IPS DF 6.9 (cell line): ENCODE data around the gene LRRC3C.
"Not testable (repeated sequence)": the region's sequence is repeated elsewhere in the genome, so short reads cannot be mapped to it uniquely, and the experiment has no call there.

Experiments
- DNase-seq: peaks from one replicate; pipeline ENCODE4 v3.0.0-alpha.2; 2013; ENCODE audit warnings: low read depth, low spot score
- H3K27ac ChIP-seq: one replicate; pipeline ENCODE4 v1.5.1; 2013; ENCODE audit warnings: low read length, control low read depth
- H3K27me3 ChIP-seq: 2 replicates; pipeline ENCODE4 v1.6.1; 2013; ENCODE audit warnings: mild to moderate bottlenecking, low read length; ENCODE audit not compliant: control insufficient read depth, insufficient read depth
- H3K36me3 ChIP-seq: 2 replicates; pipeline ENCODE4 v1.6.1; 2013; ENCODE audit warnings: low read length; ENCODE audit not compliant: control insufficient read depth, insufficient read depth
- H3K4me1 ChIP-seq: 2 replicates; pipeline ENCODE4 v1.6.1; 2013; ENCODE audit warnings: low read length; ENCODE audit not compliant: control insufficient read depth, insufficient read depth
- H3K4me3 ChIP-seq: 2 replicates; pipeline ENCODE4 v1.5.1; 2013; ENCODE audit warnings: mild to moderate bottlenecking, low read length
- H3K9me3 ChIP-seq: 2 replicates; pipeline ENCODE4 v1.6.1; 2013; ENCODE audit warnings: low read length, inconsistent platforms; ENCODE audit not compliant: control insufficient read depth, insufficient read depth
- WGBS: extraction: QIAGEN DNeasy Blood & Tissue Kit; methylation state at CpG from one replicate; pipeline ENCODE4 v1.1.7; 2013; ENCODE audit warnings: mixed read lengths, missing lambda C conversion rate; ENCODE audit not compliant: insufficient read length, insufficient coverage; 5-methylcytosine and 5-hydroxymethylcytosine counted together

Gene LRRC3C, protein sequence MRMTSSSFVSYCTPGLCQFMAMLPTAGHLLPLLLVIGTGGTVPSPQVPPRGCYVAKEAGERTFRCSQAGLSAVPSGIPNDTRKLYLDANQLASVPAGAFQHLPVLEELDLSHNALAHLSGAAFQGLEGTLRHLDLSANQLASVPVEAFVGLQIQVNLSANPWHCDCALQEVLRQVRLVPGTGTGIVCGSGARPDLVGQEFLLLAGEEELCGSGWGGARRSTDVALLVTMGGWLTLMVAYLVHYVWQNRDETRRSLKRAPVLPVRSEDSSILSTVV

DNA sequence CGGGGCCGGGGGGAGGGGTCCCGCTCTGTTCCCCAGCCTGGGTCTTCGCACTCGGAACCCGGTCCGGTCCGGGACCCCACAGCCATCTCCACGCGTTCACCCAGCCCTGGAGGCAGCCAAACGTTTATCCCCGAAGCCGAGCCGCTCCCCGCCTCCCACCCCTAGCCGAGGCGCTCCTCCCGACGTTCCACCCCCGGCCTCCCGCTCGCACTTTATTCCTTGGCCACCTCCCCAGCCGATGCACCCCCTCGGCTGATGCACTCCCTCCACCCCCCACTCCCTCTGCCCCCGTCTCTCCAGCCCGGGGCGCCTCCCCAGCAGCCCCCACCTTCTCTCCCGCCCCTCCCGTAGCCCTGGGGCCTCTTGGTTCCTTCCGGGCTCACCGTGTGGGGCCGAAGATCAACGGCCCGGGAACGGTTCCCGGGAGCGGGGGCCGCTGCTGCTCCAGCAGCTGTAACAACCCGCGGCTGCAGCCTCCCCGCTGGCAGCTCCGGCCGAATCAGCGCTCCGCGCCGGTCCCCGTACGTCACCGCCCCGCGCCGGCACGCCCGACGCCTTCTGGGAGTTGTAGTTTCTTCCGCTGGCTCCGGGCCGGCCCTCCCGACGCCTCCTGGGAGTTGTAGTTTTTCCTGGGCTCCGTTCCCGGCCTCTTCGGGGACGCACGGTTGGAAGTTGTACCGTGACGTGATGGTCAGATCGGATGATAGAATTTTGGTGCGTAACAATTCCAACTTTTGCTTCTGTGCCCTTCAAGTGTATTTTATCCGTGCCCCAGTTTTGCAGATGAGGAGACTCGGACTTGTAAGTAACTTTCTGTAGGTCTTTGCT, at the start of gene LRRC3C, which contains the start of gene ORMDL3:
TSS of gene LRRC3C (plus strand) at position 632 of the 828 bp plus-strand sequence. CDS start 13,792 bp downstream, outside the sequence.
TSS of gene ORMDL3 (minus strand) at position 501 of the 828 bp plus-strand sequence. CDS start 3,398 bp downstream, outside the sequence.
- WGBS = no CpG with 5 or more reads among the region's 72 CpGs
- peaks cover 3% of the 10 kb centered on the region; the same call in 1 of the 2 replicates for H3K4me1 ChIP-seq

DNA sequence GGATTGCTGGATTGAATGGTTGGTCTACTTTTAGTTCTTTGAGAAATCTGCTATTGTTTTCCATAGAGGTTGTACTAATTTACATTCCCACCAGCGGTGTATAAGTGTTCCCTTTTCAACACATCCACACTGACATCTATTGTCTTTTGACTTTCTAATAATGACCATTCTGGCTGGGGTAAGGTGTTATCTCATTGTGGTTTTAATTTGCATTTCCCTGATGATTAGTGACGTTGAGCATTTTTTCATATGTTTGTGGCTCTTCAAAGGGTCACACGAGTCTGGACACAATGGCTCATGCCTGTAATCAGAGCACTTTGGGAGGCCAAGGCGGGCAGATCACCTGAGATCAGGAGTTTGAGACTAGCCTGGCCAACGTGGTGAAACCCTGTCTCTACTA, 41.4 kb upstream of the LRRC3C start:
- H3K9me3 ChIP-seq, H3K4me3 ChIP-seq, H3K36me3 ChIP-seq, H3K27ac ChIP-seq, DNase-seq, H3K27me3 ChIP-seq, H3K4me1 ChIP-seq: not testable (repeated sequence)
- no CpG with 5 or more reads among the region's 5 CpGs for WGBS

More for the DNA sequence above, at the start of gene LRRC3C, which contains the start of gene ORMDL3:
- Histone ChIP-seq H3K27me3 (no peaks in the 10 kb centered on the region), H3K27ac (no peak within 1 kb of the TSS), H3K9me3 (no peaks in the 10 kb centered on the region), H3K4me3 (peak within 1 kb of the TSS; percentile 91), H3K36me3 (peaks cover 12% of the 10 kb centered on the region)
- peak; percentile 74 for DNase-seq

DNA sequence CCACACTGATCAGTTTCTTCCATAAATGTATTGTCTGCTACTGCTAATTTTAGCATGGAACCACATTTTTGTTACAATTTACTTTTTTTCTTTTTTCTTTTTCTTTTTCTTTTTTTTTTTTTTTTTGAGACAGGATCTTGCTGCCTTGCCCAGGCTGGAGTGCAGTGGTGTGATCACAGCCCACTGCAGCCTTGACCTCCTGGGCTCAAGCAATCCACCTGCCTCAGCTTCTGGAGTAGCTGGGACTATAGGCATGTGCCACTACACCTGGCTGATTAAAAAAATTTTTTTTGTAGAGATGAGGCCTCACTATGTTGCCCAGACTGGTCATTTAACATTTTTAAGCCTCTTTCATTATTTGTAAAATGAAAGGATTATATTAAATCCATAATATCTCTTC, 40.5 kb upstream of the LRRC3C start:
- no peak overlapping the region for H3K27ac ChIP-seq
- DNase-seq = no peak
- no peaks in the 10 kb centered on the region for H3K9me3 ChIP-seq
- no peaks in the 10 kb centered on the region for H3K4me1 ChIP-seq
- H3K36me3 ChIP-seq = no peaks in the 10 kb centered on the region
- H3K27me3 ChIP-seq = no peaks in the 10 kb centered on the region
- no peak overlapping the region for H3K4me3 ChIP-seq

DNA sequence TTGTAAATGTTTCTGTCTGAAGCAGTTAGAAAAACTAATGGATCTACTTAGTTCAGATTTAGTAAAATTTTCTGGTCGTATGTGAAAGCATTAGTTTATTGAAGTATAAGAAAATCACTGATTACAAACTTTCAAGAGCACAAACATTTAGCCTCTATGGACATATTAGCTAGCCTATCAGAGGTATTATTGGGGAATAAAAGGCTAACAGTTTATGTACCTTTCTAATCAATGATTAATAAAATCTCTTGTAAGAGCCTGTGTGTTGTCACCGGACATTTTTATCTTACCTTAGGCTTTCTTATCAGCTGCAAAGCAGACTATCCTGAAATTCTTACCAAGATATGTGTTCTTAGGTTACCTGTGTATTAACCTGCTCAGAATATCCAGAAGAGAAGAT, 38.3 kb upstream of the LRRC3C start:
- H3K27me3 ChIP-seq = no peaks in the 10 kb centered on the region
- H3K36me3 ChIP-seq = no peaks in the 10 kb centered on the region

DNA sequence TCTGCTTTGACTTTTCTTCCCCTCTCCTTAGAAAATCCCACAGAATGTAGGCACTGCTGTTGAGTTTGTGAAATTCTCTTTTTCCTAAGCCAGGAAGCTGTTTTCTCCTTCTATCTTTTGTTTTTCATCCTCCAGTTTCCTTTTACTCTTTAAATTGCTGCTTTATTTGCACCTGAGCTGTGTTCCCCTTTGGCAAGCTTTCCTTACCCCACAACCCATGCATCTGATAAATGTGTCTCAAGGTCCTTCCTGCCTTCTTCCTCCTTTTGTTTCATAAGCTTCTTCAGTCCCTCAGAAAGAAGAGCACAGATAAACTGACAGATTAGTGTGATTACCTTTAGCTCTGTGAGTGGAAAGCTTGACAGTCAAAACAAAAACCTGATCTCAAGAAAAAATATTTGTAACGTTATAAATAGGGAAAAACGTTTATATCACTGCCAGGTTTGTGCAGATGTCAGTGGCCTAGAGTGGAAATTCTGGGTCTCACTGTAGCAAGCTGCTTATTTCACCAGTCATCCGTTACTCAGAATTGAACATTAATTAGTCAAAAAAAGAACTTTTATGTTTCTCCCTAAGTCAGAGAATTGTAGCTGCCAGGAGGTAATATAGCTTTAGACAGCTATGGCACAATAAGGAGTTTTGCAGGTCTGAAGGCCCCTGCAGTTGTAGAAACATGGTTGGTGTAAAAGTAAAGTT, 32.7 kb upstream of the LRRC3C start:
- no peak overlapping the region for H3K27ac ChIP-seq
- H3K36me3 ChIP-seq = no peaks in the 10 kb centered on the region
- H3K4me3 ChIP-seq = no peak overlapping the region
- no peaks in the 10 kb centered on the region for H3K4me1 ChIP-seq
- no CpG with 5 or more reads among the region's 3 CpGs for WGBS
- H3K9me3 ChIP-seq = no peaks in the 10 kb centered on the region
- H3K27me3 ChIP-seq = no peaks in the 10 kb centered on the region
- no peak for DNase-seq

More for the DNA sequence above, 38.3 kb upstream of the LRRC3C start:
- DNase-seq = no peak
- H3K4me1 ChIP-seq = no peaks in the 10 kb centered on the region
- H3K9me3 ChIP-seq = no peaks in the 10 kb centered on the region
- WGBS = no CpG with 5 or more reads among the region's 2 CpGs
- H3K4me3 ChIP-seq = no peak overlapping the region
- H3K27ac ChIP-seq = no peak overlapping the region

DNA sequence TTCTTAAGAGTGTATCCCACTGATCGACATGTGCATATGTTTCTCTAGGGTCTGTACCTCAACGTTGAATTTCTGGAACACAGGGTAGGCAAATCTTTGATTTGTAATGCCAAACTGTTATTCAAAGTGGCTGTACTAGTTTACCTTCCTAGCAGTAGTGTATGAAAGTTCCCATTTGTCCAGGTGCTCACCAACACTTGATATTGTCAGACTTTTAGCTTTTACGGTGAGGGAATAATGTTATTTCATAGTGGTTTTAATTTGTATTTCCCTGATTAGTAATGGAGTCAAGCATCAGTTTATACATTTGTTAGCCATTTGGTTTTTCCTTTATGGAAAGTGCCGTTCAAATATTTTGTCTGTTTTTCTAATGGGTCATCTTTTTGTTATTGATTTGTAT, 29.4 kb upstream of the LRRC3C start:
- Histone ChIP-seq H3K36me3 (no peaks in the 10 kb centered on the region), H3K9me3 (no peaks in the 10 kb centered on the region), H3K27ac (no peak overlapping the region), H3K27me3 (no peaks in the 10 kb centered on the region), H3K4me1 (no peaks in the 10 kb centered on the region), H3K4me3 (no peak overlapping the region)
- no CpG with 5 or more reads among the region's 4 CpGs for WGBS
- DNase-seq = no peak

DNA sequence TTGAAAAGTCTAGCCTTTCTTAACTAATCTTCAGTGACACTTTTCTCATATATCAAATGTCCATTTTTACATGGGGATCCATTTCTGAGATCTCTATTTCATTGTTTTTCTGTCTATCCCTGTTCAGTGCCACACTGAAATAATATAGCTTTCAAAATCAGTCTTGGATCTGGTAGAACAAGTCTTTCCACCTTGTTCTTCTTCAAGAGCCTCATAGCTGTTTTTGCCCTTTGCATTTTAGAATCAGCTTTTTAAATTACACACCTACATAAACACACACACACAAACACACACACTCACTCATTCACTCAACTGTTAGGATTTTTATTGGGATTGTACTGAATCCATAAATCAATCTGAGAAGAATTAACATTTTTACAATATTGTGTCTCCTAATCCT, 28.3 kb upstream of the LRRC3C start:
- H3K27me3 ChIP-seq = no peaks in the 10 kb centered on the region
- no peak overlapping the region for H3K27ac ChIP-seq
- no peaks in the 10 kb centered on the region for H3K36me3 ChIP-seq
- no peak for DNase-seq
- no peaks in the 10 kb centered on the region for H3K4me1 ChIP-seq
- no peak overlapping the region for H3K4me3 ChIP-seq
- no peaks in the 10 kb centered on the region for H3K9me3 ChIP-seq

DNA sequence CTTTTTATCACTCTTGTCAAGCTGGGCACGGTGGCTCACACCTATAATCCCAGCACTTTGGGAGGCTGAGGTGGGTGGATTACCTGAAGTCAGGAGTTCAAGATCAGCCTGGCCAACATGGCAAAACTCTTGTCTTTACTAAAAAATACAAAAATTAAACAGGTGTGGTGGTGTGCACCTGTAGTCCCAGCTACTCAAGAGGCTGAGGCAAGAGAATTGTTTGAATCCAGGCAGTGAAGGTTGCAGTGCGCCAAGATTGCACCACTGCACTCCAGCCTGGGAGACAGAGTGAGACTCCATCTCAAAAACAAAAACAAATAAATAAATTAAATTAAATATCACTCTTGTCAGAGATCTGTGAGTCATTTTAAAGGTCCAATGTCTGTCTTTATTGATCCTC, 25.5 kb upstream of the LRRC3C start:
- not testable (repeated sequence) for H3K27me3 ChIP-seq, H3K4me3 ChIP-seq, H3K36me3 ChIP-seq, H3K9me3 ChIP-seq, DNase-seq, H3K4me1 ChIP-seq, H3K27ac ChIP-seq
- no CpG with 5 or more reads among the region's 2 CpGs for WGBS

DNA sequence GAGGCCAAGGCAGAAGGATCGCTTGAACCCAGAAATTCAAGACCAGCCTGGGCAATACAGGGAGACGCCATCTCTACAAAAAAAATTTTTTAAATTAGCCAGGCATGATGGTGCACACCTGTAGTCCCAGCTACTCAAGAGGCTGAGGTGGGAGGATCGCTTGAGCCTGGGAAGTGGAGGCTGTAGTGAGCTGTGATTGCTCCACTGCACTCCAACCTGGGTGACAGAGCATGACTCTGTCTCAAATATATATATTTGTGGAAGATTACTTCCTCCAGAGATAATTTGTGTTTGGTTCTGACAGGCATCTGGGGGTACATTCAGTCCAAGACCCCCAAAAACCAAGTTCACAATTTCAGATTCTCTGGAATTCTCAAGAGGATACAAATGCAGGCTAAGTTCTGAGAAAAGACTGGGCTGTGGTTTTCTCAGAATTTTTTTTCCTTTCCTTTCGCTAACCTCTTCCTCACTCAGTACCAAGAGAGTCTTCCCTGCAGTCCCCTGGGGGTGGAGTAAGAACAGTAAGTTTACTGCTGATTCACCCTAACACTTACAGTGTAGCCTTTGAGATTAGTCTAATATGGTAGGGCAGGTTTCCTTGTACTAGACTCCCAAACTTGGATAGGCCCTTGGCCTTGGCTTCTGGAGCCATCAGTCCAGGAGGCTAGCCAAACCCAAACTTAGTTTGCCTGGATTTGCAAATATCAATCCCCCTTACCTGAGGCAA, 24.2 kb upstream of the LRRC3C start:
- no peaks in the 10 kb centered on the region for H3K36me3 ChIP-seq
- no CpG with 5 or more reads among the region's 4 CpGs for WGBS
- no peaks in the 10 kb centered on the region for H3K27me3 ChIP-seq
- H3K4me1 ChIP-seq = no peaks in the 10 kb centered on the region
- no peak overlapping the region for H3K27ac ChIP-seq
- no peak for DNase-seq
- no peak overlapping the region for H3K4me3 ChIP-seq
- H3K9me3 ChIP-seq = no peaks in the 10 kb centered on the region

DNA sequence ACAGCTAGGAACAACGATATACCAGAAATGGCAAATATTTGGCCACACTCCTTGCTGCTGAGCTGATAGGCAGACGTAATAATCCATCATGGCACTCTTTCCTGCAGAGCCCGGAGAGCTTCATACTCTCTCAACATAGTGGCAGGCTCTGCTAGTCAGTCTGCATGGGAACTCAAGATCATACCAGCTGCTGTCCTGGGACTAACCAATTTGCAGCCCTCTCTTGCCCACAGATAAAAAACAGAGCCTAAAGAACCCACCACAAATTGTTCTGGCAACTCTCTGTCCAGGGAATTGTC, 22.6 kb upstream of the LRRC3C start:
- DNase-seq = no peak
- Histone ChIP-seq H3K4me3 (no peak overlapping the region), H3K27me3 (no peaks in the 10 kb centered on the region), H3K36me3 (no peaks in the 10 kb centered on the region), H3K4me1 (no peaks in the 10 kb centered on the region), H3K9me3 (no peaks in the 10 kb centered on the region), H3K27ac (no peak overlapping the region)
- no CpG with 5 or more reads among the region's 3 CpGs for WGBS
